ENCODE measurements around the gene EXOSC7.
A peak's percentile ranks its signal among the peaks of the same experiment; 100 is the strongest.
"Not testable (repeated sequence)": the region's sequence is repeated elsewhere in the genome, so short reads cannot be mapped to it uniquely, and the experiment has no call there.

The EXOSC7 gene

GRCh38 chr3:45037720-45038455 lies 61.8 kb downstream of the EXOSC7 start:
- peak; percentile 81 to 98 (median 93) for DNase-seq
- intact Hi-C loops (cut with DNase I) = loop anchor here (10.0 kb wide), 1 partner anchor 467 kb away; no protein-coding TSS in a partner anchor

- intact Hi-C loops (cut with DNase I) = loop anchor here (5.0 kb wide), 1 partner anchor 171 kb away; no protein-coding TSS in a partner anchor
- DNase-seq = no peak
Observed at GRCh38 chr3:45041666-45042065, 65.6 kb downstream of the EXOSC7 start.

- intact Hi-C loops (cut with DNase I) = loop anchor here (5.0 kb wide), 1 partner anchor 170 kb away; no protein-coding TSS in a partner anchor
- DNase-seq = peak in 1 of 42 donors; percentile 26
Observed at GRCh38 chr3:45042162-45042561, 66.1 kb downstream of the EXOSC7 start.

- DNase-seq = peak in 5 of 42 donors; percentile 33 to 73 (median 49)
- intact Hi-C loops (cut with DNase I) = loop anchor here (5.0 kb wide), 1 partner anchor 168 kb away; no protein-coding TSS in a partner anchor
Observed at GRCh38 chr3:45043728-45044299, 67.8 kb downstream of the EXOSC7 start.

- intact Hi-C loops (cut with DNase I) = no loop called here
- DNase-seq = no peak
Observed at GRCh38 chr3:45048244-45048643, 72.2 kb downstream of the EXOSC7 start.

GRCh38 chr3:45049807-45050206 lies 73.8 kb downstream of the EXOSC7 start:
- DNase-seq = no peak
- intact Hi-C loops (cut with DNase I) = no loop called here

GRCh38 chr3:45051685-45052084 lies 75.6 kb downstream of the EXOSC7 start:
- DNase-seq = no peak

GRCh38 chr3:45053805-45054195 lies 77.8 kb downstream of the EXOSC7 start:
- intact Hi-C loops (cut with DNase I); DNase-seq: not testable (repeated sequence)

More at GRCh38 chr3:45051685-45052084, 75.6 kb downstream of the EXOSC7 start:
- intact Hi-C loops (cut with DNase I) = no loop called here

GRCh38 chr3:45054196-45054857 lies 78.3 kb downstream of the EXOSC7 start:
- DNase-seq = no peak
- intact Hi-C loops (cut with DNase I) = no loop called here

GRCh38 chr3:45055032-45055410 lies 79.0 kb downstream of the EXOSC7 start:
- intact Hi-C loops (cut with DNase I) = no loop called here
- no peak for DNase-seq

GRCh38 chr3:45055411-45056143 lies 79.5 kb downstream of the EXOSC7 start:
- intact Hi-C loops (cut with DNase I) = no loop called here
- no peak for DNase-seq

GRCh38 chr3:45056608-45057301 lies 80.7 kb downstream of the EXOSC7 start:
- DNase-seq = peak in 33 of 42 donors; percentile 10 to 82 (median 45)

GRCh38 chr3:45057557-45057956 lies 81.5 kb downstream of the EXOSC7 start:
- DNase-seq = no peak
- intact Hi-C loops (cut with DNase I) = no loop called here

More at GRCh38 chr3:45056608-45057301, 80.7 kb downstream of the EXOSC7 start:
- intact Hi-C loops (cut with DNase I) = no loop called here

- DNase-seq = no peak
- intact Hi-C loops (cut with DNase I) = no loop called here
Observed at GRCh38 chr3:45059132-45059531, 83.1 kb downstream of the EXOSC7 start.

- DNase-seq = peak in 10 of 42 donors; percentile 5 to 59 (median 26)
- intact Hi-C loops (cut with DNase I) = no loop called here
Observed at GRCh38 chr3:45060165-45060892, 84.3 kb downstream of the EXOSC7 start.

Measured in head of caudate nucleus (tissue), 42 donors.